ENCODE results near the gene RFX5. TPM values are rescaled to one million over a fixed set of nuclear protein-coding genes. Genes with fewer than 3 reads are reported as not detected.

The RFX5 gene
- total RNA-seq, 1 experiment from 2014 or later = 72.7 TPM

GRCh38 chr1:151336556-151336955 is 10.5 kb downstream of the RFX5 start:
- Histone ChIP-seq H2AK5ac (ENCODE audit: insufficient read length, low read length) (no peak overlapping the region), H3K56ac (ENCODE audit: insufficient read length, low read depth, low read length) (no peak overlapping the region), H2AFZ (ENCODE audit: low read length) (no peak overlapping the region), H2BK15ac (ENCODE audit: low read depth, low read length) (no peak overlapping the region), H4K5ac (ENCODE audit: insufficient read length, low read depth, low read length) (no peak overlapping the region), H3K9me3 (ENCODE audit: control insufficient read depth, low read depth, low read length) (no peaks in the 10 kb centered on the region), H3K27ac (ENCODE audit: insufficient read length, low read depth, low read length) (no peak overlapping the region), H4K20me1 (ENCODE audit: control insufficient read depth, insufficient read depth, insufficient read length) (no peaks in the 10 kb centered on the region), H3K27me3 (ENCODE audit: insufficient read depth, low read length) (no peaks in the 10 kb centered on the region), H3K14ac (ENCODE audit: insufficient read depth, low read length) (no peak overlapping the region), H4K91ac (ENCODE audit: insufficient read length, low read depth, low read length) (no peak overlapping the region), H4K8ac (replicated peaks; ENCODE audit: insufficient read length, low read depth, low read length) (no peak overlapping the region), H2BK120ac (ENCODE audit: low read depth, low read length, poor library complexity, severe bottlenecking) (no peak overlapping the region), H3K4ac (ENCODE audit: low read depth, low read length) (no peak overlapping the region), H3K9ac (ENCODE audit: extremely low read depth, insufficient read length, low read length) (no peak overlapping the region), H3T11ph (ENCODE audit: low read length) (no peak overlapping the region), H3K4me1 (ENCODE audit: insufficient read depth, low read length) (no peaks in the 10 kb centered on the region), H3K23me2 (ENCODE audit: insufficient read length, low read depth, low read length, poor library complexity, severe bottlenecking) (no peaks in the 10 kb centered on the region), H3K79me1 (ENCODE audit: insufficient read depth, low read depth, low read length, poor library complexity, severe bottlenecking) (no peaks in the 10 kb centered on the region), H3K79me2 (ENCODE audit: insufficient read depth, low read length) (no peaks in the 10 kb centered on the region), H2BK5ac (ENCODE audit: insufficient read length, low read length) (no peak overlapping the region), H2BK12ac (ENCODE audit: insufficient read length, low read depth, low read length) (no peak overlapping the region), H3K23ac (ENCODE audit: insufficient read length, low read depth, low read length) (no peak overlapping the region), H3K4me2 (ENCODE audit: insufficient read depth, insufficient read length, low read length) (no peak overlapping the region), H2BK20ac (ENCODE audit: low read depth, low read length, poor library complexity, severe bottlenecking) (no peak overlapping the region), H3K18ac (ENCODE audit: insufficient read length, low read depth, low read length) (no peak overlapping the region)
- Mint-ChIP-seq H3K4me3 (no peak overlapping the region), H3K27me3 (ENCODE audit: low read depth) (no peaks in the 10 kb centered on the region), H3K27ac (peak overlapping the region in 1 of 3 experiments; percentile 37; a peak in 2 of 7 replicates), H3K36me3 (ENCODE audit: insufficient read depth in 1 of 3, low read depth in 3 of 3) (no peaks in the 10 kb centered on the region; a peak in 1 of 7 replicates), H3K4me1 (peaks cover 2 to 5% of the 10 kb centered on the region in 2 experiments), H3K9me3 (no peaks in the 10 kb centered on the region)
- no peak for DNase-seq
- no peak for TF ChIP-seq CTCF (conservative IDR thresholded peaks at IDR 0.05)
- no CpG with 5 or more reads among the region's 3 CpGs for WGBS (ENCODE audit: extremely low coverage, insufficient read length, low lambda C conversion rate)

All from H9 (cell line).